Panc1 (cell line): ENCODE measurements around the gene ONECUT2.

ENCODE experiments used
- CTCF ChIP-seq: fragments of 450-650 bp; IDR thresholded peaks from 2 replicates; pipeline ENCODE4 v1.5.1; 2017; ENCODE audit warnings: mild to moderate bottlenecking
- POLR2AphosphoS5 ChIP-seq: IDR thresholded peaks from 2 replicates; pipeline ENCODE4 v1.6.1; 2012; ENCODE audit warnings: mild to moderate bottlenecking, low read depth, low read length, moderate library complexity

GRCh38 chr18:57409650-57410049 lies 25.5 kb upstream of the ONECUT2 start:
- TF ChIP-seq POLR2AphosphoS5 (no peak), CTCF (no peak)
